Upper lobe of right lung (tissue), 1 donor: ENCODE results near the gene ABI3. TPM values are rescaled to one million over a fixed set of nuclear protein-coding genes. Genes with fewer than 3 reads are reported as not detected.

Source experiments
- ATAC-seq: fragments of 200-7000 bp; cut with Tn5 transposase; one replicate; pipeline ENCODE4 v1.9.1; 2020; ENCODE audit warnings: mild to moderate bottlenecking, moderate library complexity
- DNase-seq: peaks from one replicate; pipeline ENCODE4 v3.0.0-alpha.2; 2020
- H3K27ac ChIP-seq: fragments of 200-600 bp; one replicate; pipeline ENCODE4 v1.8.0; 2022
- H3K27me3 ChIP-seq: fragments of 200-600 bp; one replicate; pipeline ENCODE4 v1.8.0; 2022; ENCODE audit warnings: mild to moderate bottlenecking
- H3K36me3 ChIP-seq: fragments of 200-600 bp; one replicate; pipeline ENCODE4 v1.8.0; 2022
- H3K4me1 ChIP-seq: fragments of 200-600 bp; one replicate; pipeline ENCODE4 v1.8.0; 2022
- H3K4me3 ChIP-seq: fragments of 200-600 bp; one replicate; pipeline ENCODE4 v1.8.0; 2022; ENCODE audit warnings: mild to moderate bottlenecking
- H3K9me3 ChIP-seq: fragments of 200-600 bp; one replicate; pipeline ENCODE4 v1.8.0; 2022
- CTCF ChIP-seq: fragments of 200-600 bp; IDR thresholded peaks from one replicate; pipeline ENCODE4 v1.8.0; 2022; ENCODE audit warnings: antibody characterized with exemption
- intact Hi-C: fragments of 100-400 bp; cut with DNase I; formaldehyde crosslinking; loops from one replicate; pipeline ENCODE4 v1.11.0; 2022
- total RNA-seq: library from RNA; stranded (reverse); fragmentation: NEBNext Ultra II Directional; extraction: Animal tissue kit (Norgen Biotek cat#: 25700); gene quantifications from one replicate; pipeline ENCODE4 v1.2.1, GENCODE V29; 2021
- donor health status: DM: no; HTN: yes; CAD: no; lungs with severe emphysema.

ABI3 gene
- total RNA-seq, 1 donor from 2014 or later, result 31.5 TPM

- DNase-seq (peak; percentile 66), ATAC-seq (peak; percentile 27)
- TF ChIP-seq CTCF, result no peak
- Histone ChIP-seq H3K27ac (no peak overlapping the region), H3K9me3 (no peaks in the 10 kb centered on the region), H3K27me3 (peaks cover 4% of the 10 kb centered on the region), H3K4me1 (no peaks in the 10 kb centered on the region), H3K36me3 (no peaks in the 10 kb centered on the region), H3K4me3 (no peak overlapping the region)
- intact Hi-C loops, result no loop called here
Measured at GRCh38 chr17:49249292-49249794, 38.8 kb downstream of the ABI3 start.

GRCh38 chr17:49249890-49250522, 39.5 kb downstream of the ABI3 start:
- H3K27me3 ChIP-seq, result peaks cover 4% of the 10 kb centered on the region
- DNase-seq (no peak), ATAC-seq (no peak)
- H3K4me3 ChIP-seq, result no peak overlapping the region
- no peaks in the 10 kb centered on the region for H3K36me3 ChIP-seq
- TF ChIP-seq CTCF, result no peak
- no peak overlapping the region for H3K27ac ChIP-seq
- H3K4me1 ChIP-seq, result no peaks in the 10 kb centered on the region
- intact Hi-C loops, result no loop called here
- H3K9me3 ChIP-seq, result no peaks in the 10 kb centered on the region

- DNase-seq, result peak; percentile 67
- no peaks in the 10 kb centered on the region for H3K4me1 ChIP-seq
- ATAC-seq, result peak; percentile 86
- H3K36me3 ChIP-seq, result no peaks in the 10 kb centered on the region
- H3K27me3 ChIP-seq, result peaks cover 4% of the 10 kb centered on the region
- no peak overlapping the region for H3K27ac ChIP-seq
- H3K4me3 ChIP-seq, result no peak overlapping the region
- intact Hi-C loops, result no loop called here
- TF ChIP-seq CTCF, result no peak
- H3K9me3 ChIP-seq, result no peaks in the 10 kb centered on the region
Measured at GRCh38 chr17:49252148-49252695, 41.7 kb downstream of the ABI3 start.

GRCh38 chr17:49254066-49254465, 43.6 kb downstream of the ABI3 start:
- DNase-seq (no peak), ATAC-seq (no peak)
- Histone ChIP-seq H3K4me3 (no peak overlapping the region), H3K9me3 (no peaks in the 10 kb centered on the region), H3K4me1 (no peaks in the 10 kb centered on the region), H3K36me3 (no peaks in the 10 kb centered on the region), H3K27me3 (peaks cover 4% of the 10 kb centered on the region), H3K27ac (no peak overlapping the region)
- intact Hi-C loops, result no loop called here
- TF ChIP-seq CTCF, result no peak

GRCh38 chr17:49255125-49255524, 44.6 kb downstream of the ABI3 start:
- no peak overlapping the region for H3K27ac ChIP-seq
- DNase-seq (no peak), ATAC-seq (no peak)
- no peak overlapping the region for H3K4me3 ChIP-seq
- H3K27me3 ChIP-seq, result no peaks in the 10 kb centered on the region
- H3K36me3 ChIP-seq, result no peaks in the 10 kb centered on the region
- no peaks in the 10 kb centered on the region for H3K4me1 ChIP-seq
- no peaks in the 10 kb centered on the region for H3K9me3 ChIP-seq
- intact Hi-C loops, result no loop called here
- no peak for TF ChIP-seq CTCF
